ENCODE results near the gene MYH7B.

The MYH7B gene

DNA sequence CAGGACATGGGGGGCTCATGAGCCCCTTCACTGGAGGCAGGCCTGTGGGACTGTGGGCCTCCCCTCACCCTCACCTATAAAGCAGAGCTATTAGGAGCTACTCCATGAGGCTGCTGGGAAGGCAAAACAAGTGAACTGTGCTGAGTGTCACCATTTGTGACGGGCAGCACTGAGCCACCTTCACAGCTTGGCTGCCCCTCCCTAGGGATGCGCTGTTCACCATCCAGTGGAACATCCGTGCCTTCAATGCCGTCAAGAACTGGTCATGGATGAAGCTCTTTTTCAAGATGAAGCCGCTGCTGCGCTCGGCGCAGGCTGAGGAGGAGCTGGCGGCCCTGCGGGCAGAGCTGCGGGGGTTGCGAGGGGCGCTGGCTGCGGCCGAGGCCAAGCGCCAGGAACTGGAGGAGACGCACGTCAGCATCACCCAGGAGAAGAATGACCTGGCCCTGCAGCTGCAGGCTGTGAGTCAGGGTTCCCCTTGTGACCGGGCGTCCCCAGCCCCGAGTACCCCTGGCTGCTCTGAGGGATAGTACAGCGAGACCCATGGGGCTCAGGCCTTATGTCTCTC is 38.4 kb downstream of the MYH7B start:
- TF ChIP-seq, protein P1, sequence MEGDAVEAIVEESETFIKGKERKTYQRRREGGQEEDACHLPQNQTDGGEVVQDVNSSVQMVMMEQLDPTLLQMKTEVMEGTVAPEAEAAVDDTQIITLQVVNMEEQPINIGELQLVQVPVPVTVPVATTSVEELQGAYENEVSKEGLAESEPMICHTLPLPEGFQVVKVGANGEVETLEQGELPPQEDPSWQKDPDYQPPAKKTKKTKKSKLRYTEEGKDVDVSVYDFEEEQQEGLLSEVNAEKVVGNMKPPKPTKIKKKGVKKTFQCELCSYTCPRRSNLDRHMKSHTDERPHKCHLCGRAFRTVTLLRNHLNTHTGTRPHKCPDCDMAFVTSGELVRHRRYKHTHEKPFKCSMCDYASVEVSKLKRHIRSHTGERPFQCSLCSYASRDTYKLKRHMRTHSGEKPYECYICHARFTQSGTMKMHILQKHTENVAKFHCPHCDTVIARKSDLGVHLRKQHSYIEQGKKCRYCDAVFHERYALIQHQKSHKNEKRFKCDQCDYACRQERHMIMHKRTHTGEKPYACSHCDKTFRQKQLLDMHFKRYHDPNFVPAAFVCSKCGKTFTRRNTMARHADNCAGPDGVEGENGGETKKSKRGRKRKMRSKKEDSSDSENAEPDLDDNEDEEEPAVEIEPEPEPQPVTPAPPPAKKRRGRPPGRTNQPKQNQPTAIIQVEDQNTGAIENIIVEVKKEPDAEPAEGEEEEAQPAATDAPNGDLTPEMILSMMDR (IDR thresholded peaks at IDR 0.05; ENCODE audit: control insufficient read depth, insufficient read depth, low read depth, low read length, missing control alignments): no peak
- no peak overlapping the region for H3K4me3 ChIP-seq (ENCODE audit: control insufficient read depth, low read depth, low read length)
- no peak for DNase-seq (ENCODE audit: low read depth)

DNA sequence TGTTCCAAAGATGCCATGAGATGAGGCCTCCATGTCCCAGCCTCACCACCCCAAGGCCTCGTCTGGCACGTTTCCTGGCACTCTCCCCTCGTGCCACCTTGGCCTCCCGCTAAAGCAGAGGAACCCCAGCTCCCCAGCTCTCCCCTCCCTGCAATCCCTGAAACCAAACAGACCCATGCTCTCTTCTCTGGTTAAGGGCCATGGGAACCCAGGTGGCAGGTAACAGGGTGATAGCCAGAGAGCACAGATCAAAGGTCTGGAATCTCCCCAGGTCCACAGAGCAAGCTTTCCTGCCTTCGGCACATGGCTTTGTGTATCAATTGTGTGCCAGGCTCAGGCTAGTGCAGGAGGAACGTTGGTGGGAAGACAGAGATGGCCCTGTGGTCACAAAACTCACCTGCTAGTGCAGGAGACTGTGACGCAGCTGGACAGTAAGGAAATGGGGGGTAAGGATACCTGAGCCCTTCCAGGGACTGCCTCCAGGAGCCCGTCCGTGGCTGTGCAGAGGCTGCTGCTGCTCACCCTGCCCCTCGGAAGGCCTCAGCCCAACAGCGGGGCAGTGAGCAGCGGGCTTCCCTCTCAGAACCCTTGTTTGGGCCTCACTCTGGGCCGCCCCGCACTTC is 39.0 kb downstream of the MYH7B start:
- H3K4me3 ChIP-seq (ENCODE audit: control insufficient read depth, low read depth, low read length): no peak overlapping the region
- TF ChIP-seq, protein P1 (IDR thresholded peaks at IDR 0.05; ENCODE audit: control insufficient read depth, insufficient read depth, low read depth, low read length, missing control alignments): no peak
- no peak for DNase-seq (ENCODE audit: low read depth)

DNA sequence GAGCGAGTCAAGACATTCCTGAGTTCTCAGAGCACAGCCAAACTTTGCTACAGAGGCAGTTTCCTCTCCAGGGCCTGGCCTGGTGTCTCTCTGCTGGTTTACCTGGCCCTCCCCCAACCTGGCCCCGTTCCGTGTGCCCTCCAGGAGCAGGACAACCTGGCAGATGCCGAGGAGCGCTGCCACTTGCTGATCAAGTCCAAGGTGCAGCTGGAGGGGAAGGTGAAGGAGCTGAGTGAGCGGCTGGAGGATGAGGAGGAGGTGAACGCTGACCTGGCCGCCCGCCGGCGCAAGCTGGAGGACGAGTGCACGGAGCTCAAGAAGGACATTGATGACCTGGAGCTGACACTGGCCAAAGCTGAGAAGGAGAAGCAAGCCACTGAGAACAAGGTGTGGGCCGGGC is 39.5 kb downstream of the MYH7B start:
- H3K4me3 ChIP-seq (ENCODE audit: control insufficient read depth, low read depth, low read length): no peak overlapping the region
- DNase-seq (ENCODE audit: low read depth): no peak
- TF ChIP-seq, protein P1 (IDR thresholded peaks at IDR 0.05; ENCODE audit: control insufficient read depth, insufficient read depth, low read depth, low read length, missing control alignments): no peak

DNA sequence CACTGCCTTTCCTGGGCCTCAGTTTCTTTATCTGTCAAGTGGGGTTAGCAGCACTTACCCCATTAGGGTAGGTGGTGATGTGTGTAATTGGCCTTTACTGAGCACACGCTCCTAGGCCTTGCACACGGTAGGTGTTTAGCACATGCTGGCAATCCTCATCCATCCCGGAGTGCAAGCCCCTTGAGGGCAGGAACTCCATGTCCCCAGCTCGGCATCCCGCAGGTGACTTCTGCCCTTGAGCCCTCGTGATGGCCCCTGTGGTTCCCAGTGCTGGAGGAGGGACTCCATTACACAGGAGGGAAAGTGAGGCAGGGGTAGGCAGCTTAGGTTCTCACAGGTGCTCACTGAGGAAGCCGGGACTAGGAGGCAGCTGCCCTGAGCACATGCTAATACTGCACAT is 40.0 kb downstream of the MYH7B start:
- DNase-seq (ENCODE audit: low read depth): no peak
- H3K4me3 ChIP-seq (ENCODE audit: control insufficient read depth, low read depth, low read length): no peak overlapping the region
- TF ChIP-seq, protein P1 (IDR thresholded peaks at IDR 0.05; ENCODE audit: control insufficient read depth, insufficient read depth, low read depth, low read length, missing control alignments): no peak

DNA sequence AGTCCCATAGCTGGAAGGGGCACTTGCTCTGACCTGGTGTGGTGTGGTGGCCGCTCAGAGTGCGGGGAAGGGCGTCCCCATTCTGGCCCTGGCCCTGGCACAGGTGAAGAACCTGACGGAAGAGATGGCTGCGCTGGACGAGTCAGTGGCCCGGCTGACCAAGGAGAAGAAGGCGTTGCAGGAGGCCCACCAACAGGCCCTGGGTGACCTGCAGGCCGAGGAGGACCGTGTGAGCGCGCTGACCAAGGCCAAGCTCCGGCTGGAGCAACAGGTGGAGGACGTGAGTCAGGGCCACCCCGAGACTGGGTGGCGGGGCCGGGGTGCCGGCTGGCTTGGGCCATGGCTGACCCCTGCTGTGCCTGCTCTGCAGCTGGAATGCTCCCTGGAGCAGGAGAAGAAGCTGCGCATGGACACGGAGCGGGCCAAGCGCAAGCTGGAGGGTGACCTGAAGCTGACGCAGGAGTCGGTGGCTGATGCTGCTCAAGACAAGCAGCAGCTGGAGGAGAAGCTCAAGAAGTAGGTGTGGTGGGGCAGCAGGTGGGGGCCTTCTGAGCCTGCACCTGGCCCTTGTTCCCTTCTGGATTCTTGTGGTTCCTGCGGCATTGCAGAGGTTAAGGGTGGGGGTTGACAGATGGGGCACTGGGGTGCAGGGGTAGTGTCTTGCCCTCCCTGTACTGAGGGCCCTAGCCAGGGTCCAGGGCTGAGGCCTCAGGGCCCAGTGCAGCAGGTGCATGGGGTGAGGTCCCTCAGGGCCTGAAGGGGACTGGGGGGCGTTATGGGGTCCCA is 40.8 kb downstream of the MYH7B start:
- TF ChIP-seq, protein P1 (IDR thresholded peaks at IDR 0.05; ENCODE audit: control insufficient read depth, insufficient read depth, low read depth, low read length, missing control alignments): no peak
- no peak for DNase-seq (ENCODE audit: low read depth)
- no peak overlapping the region for H3K4me3 ChIP-seq (ENCODE audit: control insufficient read depth, low read depth, low read length)

DNA sequence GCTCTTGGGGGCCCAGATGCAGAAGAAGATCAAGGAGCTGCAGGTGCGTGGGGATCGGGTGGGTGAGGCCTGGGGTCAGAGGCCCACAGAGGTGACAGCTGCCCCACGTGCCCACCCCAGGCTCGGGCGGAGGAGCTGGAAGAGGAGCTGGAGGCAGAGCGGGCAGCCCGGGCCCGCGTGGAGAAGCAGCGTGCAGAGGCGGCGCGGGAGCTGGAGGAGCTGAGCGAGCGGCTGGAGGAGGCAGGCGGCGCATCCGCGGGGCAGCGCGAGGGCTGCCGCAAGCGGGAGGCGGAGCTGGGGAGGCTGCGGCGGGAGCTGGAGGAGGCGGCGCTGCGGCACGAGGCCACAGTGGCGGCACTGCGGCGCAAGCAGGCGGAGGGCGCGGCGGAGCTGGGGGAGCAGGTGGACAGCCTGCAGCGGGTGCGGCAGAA is 41.5 kb downstream of the MYH7B start:
- no peak overlapping the region for H3K4me3 ChIP-seq (ENCODE audit: control insufficient read depth, low read depth, low read length)
- no peak for DNase-seq (ENCODE audit: low read depth)
- TF ChIP-seq, protein P1 (IDR thresholded peaks at IDR 0.05; ENCODE audit: control insufficient read depth, insufficient read depth, low read depth, low read length, missing control alignments): no peak

All from AG09309 (cell line).